HCT116 (cell line): ENCODE results near the gene DIDO1. TPM values are rescaled to one million over a fixed set of nuclear protein-coding genes. Genes with fewer than 3 reads are reported as not detected.
A peak's percentile ranks its signal among the peaks of the same experiment; 100 is the strongest.

Source experiments
- ATAC-seq: fragments of 200-7000 bp; cut with Tn5 transposase; 2 replicates; pipeline ENCODE4 v1.9.1; 2020; ENCODE audit warnings: mild to moderate bottlenecking, moderate library complexity
- BruUV-seq: library from RNA; stranded (reverse); fragments of 400-500 nt; replicated peaks from 2 replicates; lab custom pipeline; 2021; lab: Mats Ljungman, UMichigan
- CTCF ChIA-PET: fragments of 300-600 bp; sonication (Branson Sonifier 250); formaldehyde crosslinking; loops from one replicate; lab custom pipeline; 2021; ENCODE audit warnings: antibody characterized with exemption; lab: Charles Lee
- POLR2A ChIA-PET: fragments of 300-600, 350-600 bp; sonication (Branson Sonifier 250); formaldehyde crosslinking; loops from one replicate; lab custom pipeline; 2021; ENCODE audit warnings: antibody characterized with exemption; lab: Charles Lee
- RAD21 ChIA-PET, 2 experiments: fragments of 300-600 bp; sonication (Branson Sonifier 250); formaldehyde crosslinking; loops; one replicate each; lab custom pipeline; 2023; ENCODE audit warnings: low total read pairs in 2 of 2; ENCODE audit not compliant: uncharacterized antibody in 2 of 2, unreplicated experiment in 2 of 2, low non-redundant PET in 1 of 2; lab: Charles Lee
- DNase-seq: peaks from one replicate; pipeline ENCODE4 v3.0.0-alpha.2; 2010; ENCODE audit warnings: low read depth, low spot score
- H2AFZ ChIP-seq: fragments of 200-600 bp; shearing (Covaris generic), sonication (generic); 2 replicates; pipeline ENCODE4 v1.6.1; 2017; ENCODE audit warnings: low read depth, mixed run types, mixed read lengths, antibody characterized with exemption, low read length; ENCODE audit not compliant: poor library complexity, severe bottlenecking
- H3K27ac ChIP-seq: 2 replicates; pipeline ENCODE4 v1.5.1; 2012; ENCODE audit warnings: low read depth, low read length
- H3K27me3 ChIP-seq: fragments of 200-600 bp; sonication (generic); 2 replicates; pipeline ENCODE4 v1.6.1; 2016; ENCODE audit warnings: mixed run types, low read length, mixed read lengths; ENCODE audit not compliant: insufficient read depth
- H3K36me3 ChIP-seq, 2 experiments: fragments of 200-500 bp in 1 of 2; fragments of 200-600 bp in 1 of 2; sonication (Bioruptor generic) in 1 of 2; sonication (generic) in 1 of 2; 2 replicates each; pipeline versions ENCODE4 v1.5.1 to v1.6.1; 2014 to 2016; ENCODE audit warnings: low read length in 2 of 2, inconsistent platforms in 1 of 2, mixed read lengths in 1 of 2, mixed run types in 1 of 2; ENCODE audit not compliant: insufficient read depth in 2 of 2, control insufficient read depth in 1 of 2
- H3K4me1 ChIP-seq, 2 experiments: fragments of 200-600 bp in 1 of 2; sonication (generic) in 1 of 2; 2 replicates each; pipeline versions ENCODE4 v1.5.1 to v1.6.1; 2012 to 2017; ENCODE audit warnings: low read length in 2 of 2, inconsistent platforms in 1 of 2, mild to moderate bottlenecking in 1 of 2, mixed read lengths in 1 of 2, mixed run types in 1 of 2, moderate library complexity in 1 of 2; ENCODE audit not compliant: insufficient read depth in 2 of 2, control insufficient read depth in 1 of 2
- H3K4me2 ChIP-seq: fragments of 200-600 bp; sonication (generic); 2 replicates; pipeline ENCODE4 v1.6.1; 2017; ENCODE audit warnings: mixed run types, low read length, mixed read lengths
- H3K4me3 ChIP-seq, 2 experiments: fragments of 200-600 bp in 1 of 2; sonication (generic) in 1 of 2; replicated peaks in 1 of 2; 2 replicates each; pipeline ENCODE4 v1.5.1; 2011 to 2016; ENCODE audit warnings: low read length in 2 of 2, control low read depth in 1 of 2, low read depth in 1 of 2, mild to moderate bottlenecking in 1 of 2, mixed read lengths in 1 of 2, mixed run types in 1 of 2
- H3K79me2 ChIP-seq: fragments of 200-600 bp; sonication (generic); 2 replicates; pipeline ENCODE4 v1.6.1; 2017; ENCODE audit warnings: mild to moderate bottlenecking, mixed run types, low read length, moderate library complexity, mixed read lengths; ENCODE audit not compliant: insufficient read depth
- H3K9ac ChIP-seq: fragments of 200-600 bp; sonication (generic); 2 replicates; pipeline ENCODE4 v1.6.1; 2016; ENCODE audit warnings: low read length, mixed read lengths
- H3K9me2 ChIP-seq: fragments of 200-600 bp; sonication (generic), shearing (Covaris generic); 2 replicates; pipeline ENCODE4 v1.6.1; 2017; ENCODE audit warnings: mixed run types, mild to moderate bottlenecking, moderate library complexity; ENCODE audit not compliant: insufficient read depth
- H3K9me3 ChIP-seq, 2 experiments: fragments of 200-500 bp in 1 of 2; fragments of 200-600 bp in 1 of 2; sonication (Bioruptor generic) in 1 of 2; sonication (generic) in 1 of 2; 2 replicates each; pipeline ENCODE4 v1.6.1; 2014 to 2017; ENCODE audit warnings: low read length in 2 of 2, mixed read lengths in 2 of 2, inconsistent platforms in 1 of 2, low read depth in 1 of 2, mild to moderate bottlenecking in 1 of 2, mixed run types in 1 of 2, moderate library complexity in 1 of 2; ENCODE audit not compliant: control insufficient read depth in 1 of 2, insufficient read depth in 1 of 2
- H4K20me1 ChIP-seq: fragments of 200-600 bp; sonication (generic), shearing (Covaris generic); 2 replicates; pipeline ENCODE4 v1.6.1; 2017; ENCODE audit warnings: mixed run types, mild to moderate bottlenecking, moderate library complexity; ENCODE audit not compliant: insufficient read depth
- ATF3 ChIP-seq: IDR thresholded peaks from 2 replicates; pipeline ENCODE4 v1.6.1; 2012
- CTCF ChIP-seq, 3 experiments: fragments of 200-600 bp in 1 of 3; sonication (generic) in 1 of 3; IDR thresholded peaks in 2 of 3; conservative IDR thresholded peaks in 1 of 3; 2 replicates each; pipeline ENCODE4 v1.5.1; 2012 to 2017; ENCODE audit warnings: low read depth in 2 of 3, low read length in 2 of 3, antibody characterized with exemption in 1 of 3, borderline replicate concordance in 1 of 3, control low read depth in 1 of 3, mild to moderate bottlenecking in 1 of 3, mixed read lengths in 1 of 3, mixed run types in 1 of 3, moderate library complexity in 1 of 3; ENCODE audit not compliant: insufficient read depth in 1 of 3
- ELF1 ChIP-seq: IDR thresholded peaks from 2 replicates; pipeline ENCODE4 v1.6.1; 2012; ENCODE audit warnings: low read depth, borderline replicate concordance
- FOSL1 ChIP-seq: IDR thresholded peaks from 2 replicates; pipeline ENCODE4 v1.6.1; 2012; ENCODE audit warnings: low read depth
- POLR2A ChIP-seq: IDR thresholded peaks from 2 replicates; pipeline ENCODE4 v1.7.0; 2011; ENCODE audit warnings: borderline replicate concordance; ENCODE audit not compliant: insufficient read depth, insufficient read length; ENCODE audit errors: extremely low read depth
- POLR2AphosphoS5 ChIP-seq: IDR thresholded peaks from 2 replicates; pipeline ENCODE4 v1.6.1; 2011; ENCODE audit warnings: mild to moderate bottlenecking, low read depth, low read length, moderate library complexity
- RAD21 ChIP-seq: IDR thresholded peaks from 2 replicates; pipeline ENCODE4 v1.6.1; 2012; ENCODE audit warnings: low read depth, mild to moderate bottlenecking
- SP1 ChIP-seq: IDR thresholded peaks from 2 replicates; pipeline ENCODE4 v1.6.1; 2012; ENCODE audit warnings: low read depth
- TCF7L2 ChIP-seq: IDR thresholded peaks from 2 replicates; pipeline ENCODE4 v1.7.0; 2011; ENCODE audit warnings: borderline replicate concordance, inconsistent platforms; ENCODE audit not compliant: insufficient read depth, insufficient read length; ENCODE audit errors: extremely low read depth
- ZNF274 ChIP-seq: fragments of 200-500 bp; sonication (Bioruptor generic); IDR thresholded peaks from 2 replicates; pipeline ENCODE4 v1.6.1; 2014; ENCODE audit warnings: mild to moderate bottlenecking, low read depth, low read length, inconsistent platforms
- intact Hi-C: fragments of 100-400 bp; cut with micrococcal nuclease; formaldehyde crosslinking; loops from 2 replicates; pipeline ENCODE4 v1.10.0; 2022
- total RNA-seq: library from RNA; stranded (reverse); gene quantifications from one replicate; pipeline ENCODE4 v1.2.1, GENCODE V29; 2021; ENCODE audit not compliant: unreplicated experiment

The DIDO1 gene
- total RNA-seq, 1 experiment from 2014 or later: 41.4 TPM

GRCh38 chr20:62902926-62903615 lies 23.2 kb downstream of the DIDO1 start:
- ATAC-seq (no peak), DNase-seq (no peak)
- ChIA-PET RAD21 (no interaction called here), CTCF (interaction anchor here (0.8 to 2.0 kb wide), 2 partner anchors 9 to 13 kb away, joined by 3 to 4 read pairs; no protein-coding TSS in a partner anchor), POLR2A (no interaction called here)
- Histone ChIP-seq H3K9me2 (no peaks in the 10 kb centered on the region), H3K9me3 (no peaks in the 10 kb centered on the region), H3K4me3 (no peak overlapping the region), H3K4me2 (no peak overlapping the region), H3K4me1 (peaks cover 5 to 19% of the 10 kb centered on the region in 2 experiments; a peak in 3 of 4 replicates), H3K27ac (no peak overlapping the region; the same call in 1 of the 2 replicates), H3K79me2 (peaks cover 31% of the 10 kb centered on the region), H3K9ac (no peak overlapping the region), H4K20me1 (no peaks in the 10 kb centered on the region; the same call in 1 of the 2 replicates), H3K36me3 (peaks cover 51 to 62% of the 10 kb centered on the region in 2 experiments), H2AFZ (no peak overlapping the region), H3K27me3 (no peaks in the 10 kb centered on the region)
- no TSS peak for BruUV-seq
- no peak for TF ChIP-seq TCF7L2
- 0 out of 2 replicates have a peak, but pooled peaks have one; percentile 7 for TF ChIP-seq POLR2AphosphoS5
- intact Hi-C loops: no loop called here

- Histone ChIP-seq H3K79me2 (peaks cover 19% of the 10 kb centered on the region; the same call in 1 of the 2 replicates), H3K27ac (no peak overlapping the region), H3K4me2 (no peak overlapping the region), H3K9me3 (no peaks in the 10 kb centered on the region), H3K36me3 (peaks cover 49 to 52% of the 10 kb centered on the region in 2 experiments), H4K20me1 (no peaks in the 10 kb centered on the region; the same call in 1 of the 2 replicates), H2AFZ (no peak overlapping the region), H3K9ac (no peak overlapping the region), H3K9me2 (no peaks in the 10 kb centered on the region), H3K27me3 (no peaks in the 10 kb centered on the region), H3K4me3 (no peak overlapping the region), H3K4me1 (peaks cover 5 to 19% of the 10 kb centered on the region in 2 experiments; a peak in 3 of 4 replicates)
- TF ChIP-seq FOSL1 (no peak), ZNF274 (no peak), CTCF (IDR thresholded peaks at IDR 0.05 in 2 of 3, conservative IDR thresholded peaks at IDR 0.05 in 1 of 3; ENCODE audit: borderline replicate concordance in 1 of 3, insufficient read depth in 1 of 3, low read depth in 2 of 3, low read length in 2 of 3) (no peak), RAD21 (no peak), TCF7L2 (no peak), ATF3 (no peak), ELF1 (no peak), POLR2A (no peak), SP1 (no peak)
- DNase-seq (no peak), ATAC-seq (no peak)
- CTCF ChIA-PET: interaction anchor here (1.0 to 2.0 kb wide), 5 partner anchors 14 to 107 kb away, joined by 3 to 5 read pairs (median 4); no protein-coding TSS in a partner anchor
- POLR2A ChIA-PET: no interaction called here
- RAD21 ChIA-PET: no interaction called here
- intact Hi-C loops: no loop called here
- BruUV-seq: no TSS peak
Measured at GRCh38 chr20:62901891-62902290, 24.4 kb downstream of the DIDO1 start.
